Fibroblast of lung (primary cell): Measurements from ENCODE around the gene R3HDM4.

Source experiments
- EZH2 ChIP-seq: IDR thresholded peaks from 2 replicates; pipeline ENCODE4 v1.5.1; 2012; ENCODE audit warnings: low read length, control low read depth, mild to moderate bottlenecking; ENCODE audit errors: missing control alignments
- TF ChIP-seq, protein P1 (sequence below), 2 donors: IDR thresholded peaks in 1 of 2; conservative IDR thresholded peaks in 1 of 2; 1 replicate in 1 of 2; 2 replicates in 1 of 2; pipeline ENCODE4 v1.5.1; 2011 to 2012; ENCODE audit warnings: low read length in 2 of 2, control low read depth in 1 of 2, inconsistent platforms in 1 of 2, low read depth in 1 of 2, mild to moderate bottlenecking in 1 of 2

DNA sequence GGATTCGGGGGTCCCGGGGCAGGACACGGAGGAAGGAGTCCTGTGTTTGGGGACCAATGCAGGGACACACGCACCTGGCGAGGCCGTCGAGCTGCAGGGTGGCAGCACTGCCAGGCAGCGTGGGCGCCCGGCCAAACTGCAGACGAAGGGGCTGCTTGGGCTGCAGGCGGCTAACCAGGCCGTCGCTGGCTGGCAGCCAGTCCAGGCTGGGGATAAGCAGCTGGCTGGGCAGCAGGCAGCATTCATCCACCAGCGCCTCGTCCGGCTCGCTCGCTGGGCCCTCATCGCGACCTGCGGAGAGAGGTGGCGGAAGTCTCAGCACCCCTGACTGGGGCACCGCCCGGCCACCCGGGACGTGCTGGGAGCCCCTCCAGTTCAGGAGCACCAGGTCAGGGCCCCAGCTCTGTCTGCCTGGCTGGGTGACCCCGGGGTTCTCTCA, 42.0 kb downstream of the R3HDM4 start:
- TF ChIP-seq EZH2: no peak
- TF ChIP-seq, protein P1, sequence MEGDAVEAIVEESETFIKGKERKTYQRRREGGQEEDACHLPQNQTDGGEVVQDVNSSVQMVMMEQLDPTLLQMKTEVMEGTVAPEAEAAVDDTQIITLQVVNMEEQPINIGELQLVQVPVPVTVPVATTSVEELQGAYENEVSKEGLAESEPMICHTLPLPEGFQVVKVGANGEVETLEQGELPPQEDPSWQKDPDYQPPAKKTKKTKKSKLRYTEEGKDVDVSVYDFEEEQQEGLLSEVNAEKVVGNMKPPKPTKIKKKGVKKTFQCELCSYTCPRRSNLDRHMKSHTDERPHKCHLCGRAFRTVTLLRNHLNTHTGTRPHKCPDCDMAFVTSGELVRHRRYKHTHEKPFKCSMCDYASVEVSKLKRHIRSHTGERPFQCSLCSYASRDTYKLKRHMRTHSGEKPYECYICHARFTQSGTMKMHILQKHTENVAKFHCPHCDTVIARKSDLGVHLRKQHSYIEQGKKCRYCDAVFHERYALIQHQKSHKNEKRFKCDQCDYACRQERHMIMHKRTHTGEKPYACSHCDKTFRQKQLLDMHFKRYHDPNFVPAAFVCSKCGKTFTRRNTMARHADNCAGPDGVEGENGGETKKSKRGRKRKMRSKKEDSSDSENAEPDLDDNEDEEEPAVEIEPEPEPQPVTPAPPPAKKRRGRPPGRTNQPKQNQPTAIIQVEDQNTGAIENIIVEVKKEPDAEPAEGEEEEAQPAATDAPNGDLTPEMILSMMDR (conservative IDR thresholded peaks at IDR 0.05 in 1 of 2, IDR thresholded peaks at IDR 0.05 in 1 of 2; ENCODE audit: low read depth in 1 of 2, low read length in 2 of 2): no peak
